ENCODE results near the gene SNX20. TPM values are rescaled to one million over a fixed set of nuclear protein-coding genes. Genes with fewer than 3 reads are reported as not detected.

Gene SNX20
- total and polyA plus RNA-seq, 10 of the 15 experiments (the other 5 are each of a cell fraction or from before 2014, with no cell fraction given) = 4.6 to 30.8 (median 21.9) TPM

GRCh38 chr16:50704245-50704644 is 23.1 kb upstream of the SNX20 start:
- Histone ChIP-seq H3K4me2 (ENCODE audit: control insufficient read depth, insufficient read depth) (no peak overlapping the region), H3K27ac (ENCODE audit: control insufficient read depth, insufficient read depth) (no peak overlapping the region), H3K79me2 (ENCODE audit: control insufficient read depth, insufficient read depth, low read length) (peaks cover 11% of the 10 kb centered on the region), H3K9ac (ENCODE audit: control insufficient read depth, insufficient read depth, low read length) (no peak overlapping the region), H3K36me3 (ENCODE audit: control insufficient read depth in 2 of 2, insufficient read depth in 2 of 2, low read length in 1 of 2) (peaks cover 0 to 3% of the 10 kb centered on the region in 2 experiments; a peak in 2 of 4 replicates), H3K27me3 (replicated peaks in 1 of 2; ENCODE audit: control insufficient read depth in 2 of 2, insufficient read depth in 2 of 2, low read length in 1 of 2) (no peaks in the 10 kb centered on the region), H4K20me1 (ENCODE audit: control insufficient read depth, insufficient read depth) (no peaks in the 10 kb centered on the region), H3K9me3 (replicated peaks; ENCODE audit: control insufficient read depth, insufficient read depth, low read length) (peaks cover 11% of the 10 kb centered on the region), H3K4me3 (no peak overlapping the region), H3K4me1 (ENCODE audit: control insufficient read depth, insufficient read depth, low read length) (peaks cover 21% of the 10 kb centered on the region), H2AFZ (ENCODE audit: control insufficient read depth, low read depth, low read length) (no peak overlapping the region)
- DNase-seq (ENCODE audit: low read depth, low spot score) (no peak), FAIRE-seq (no peak), ATAC-seq (no peak)
- intact Hi-C loops (cut with micrococcal nuclease; ENCODE audit: unreplicated experiment) (no loop called here), in situ Hi-C loops (cut with MboI) (no loop called here)
- RAD21 ChIA-PET (ENCODE audit: unreplicated experiment) = no interaction called here
- TF ChIP-seq CBX3 (IDR thresholded peaks at IDR 0.05; ENCODE audit: borderline replicate concordance, low read depth) (peak; percentile 66; the same call in 1 of the 2 replicates), IRF4 (IDR thresholded peaks at IDR 0.05; ENCODE audit: low read depth, low read length) (no peak)
- SMC1A ChIA-PET (ENCODE audit: uncharacterized antibody, unreplicated experiment) = no interaction called here
- WGBS (ENCODE audit: insufficient coverage, insufficient replicate concordance, low lambda C conversion rate, missing lambda C conversion rate) = 86% methylated on average over 1 of the region's 1 CpG
- BruUV-seq (replicated peaks) = no TSS peak
- POLR2A ChIA-PET = interaction anchor here (0.6 to 1.5 kb wide), 2 partner anchors 11 to 41 kb away, joined by 4 to 5 read pairs; no protein-coding TSS in a partner anchor
- CTCF ChIA-PET = interaction anchor here (1.4 kb wide), 1 partner anchor 41 kb away, joined by 3 read pairs; no protein-coding TSS in a partner anchor

DNA sequence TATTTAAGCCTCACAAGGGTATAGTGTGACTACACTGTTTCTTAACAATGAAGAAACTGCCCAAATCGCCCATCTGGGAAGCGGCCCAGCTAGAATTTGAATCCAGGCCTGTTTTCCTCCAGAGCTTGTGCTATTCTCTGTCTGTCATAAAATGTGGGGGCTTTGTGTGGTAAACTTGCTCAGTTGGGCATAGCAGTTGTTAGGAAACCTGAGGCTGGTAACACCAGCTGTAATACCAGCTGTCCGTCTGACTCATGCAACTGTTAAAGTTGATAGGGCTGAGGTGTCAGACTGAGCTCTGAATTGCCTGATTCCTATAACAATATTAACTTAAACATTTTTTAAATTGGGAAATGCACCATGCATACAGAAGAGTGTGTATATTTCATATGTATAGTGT is 21.6 kb upstream of the SNX20 start:
- FAIRE-seq = no peak
- TSS peak; percentile 33 for BruUV-seq (replicated peaks)
- WGBS (ENCODE audit: insufficient coverage, insufficient replicate concordance, low lambda C conversion rate, missing lambda C conversion rate) = 100% methylated on average over 3 of the region's 3 CpGs
- CTCF ChIA-PET = interaction anchor here (1.4 to 9.4 kb wide), 3 partner anchors 22 to 44 kb away, joined by 6 to 86 read pairs (median 9); partner anchors contain the start of gene SNX20
- intact Hi-C loops (cut with micrococcal nuclease; ENCODE audit: unreplicated experiment) (no loop called here), in situ Hi-C loops (cut with MboI) (no loop called here)
- Histone ChIP-seq H4K20me1 (ENCODE audit: control insufficient read depth, insufficient read depth) (no peaks in the 10 kb centered on the region), H3K27ac (ENCODE audit: control insufficient read depth, insufficient read depth) (no peak overlapping the region), H3K4me2 (ENCODE audit: control insufficient read depth, insufficient read depth) (no peak overlapping the region), H3K9me3 (replicated peaks; ENCODE audit: control insufficient read depth, insufficient read depth, low read length) (peaks cover 11% of the 10 kb centered on the region), H2AFZ (ENCODE audit: control insufficient read depth, low read depth, low read length) (no peak overlapping the region), H3K4me3 (no peak overlapping the region), H3K79me2 (ENCODE audit: control insufficient read depth, insufficient read depth, low read length) (peaks cover 24% of the 10 kb centered on the region), H3K27me3 (replicated peaks in 1 of 2; ENCODE audit: control insufficient read depth in 2 of 2, insufficient read depth in 2 of 2, low read length in 1 of 2) (no peaks in the 10 kb centered on the region), H3K36me3 (ENCODE audit: control insufficient read depth in 2 of 2, insufficient read depth in 2 of 2, low read length in 1 of 2) (peaks cover 0 to 3% of the 10 kb centered on the region in 2 experiments; a peak in 2 of 4 replicates), H3K4me1 (ENCODE audit: control insufficient read depth, insufficient read depth, low read length) (peaks cover 25% of the 10 kb centered on the region), H3K9ac (ENCODE audit: control insufficient read depth, insufficient read depth, low read length) (no peak overlapping the region)
- TF ChIP-seq HSF1 (IDR thresholded peaks at IDR 0.05; ENCODE audit: low read depth, low read length) (no peak), TAF1 (IDR thresholded peaks at IDR 0.05; ENCODE audit: borderline replicate concordance, low read depth, low read length) (no peak), SUZ12 (IDR thresholded peaks at IDR 0.05; ENCODE audit: unreplicated experiment) (no peak), NFYB (IDR thresholded peaks at IDR 0.05; ENCODE audit: insufficient read depth, low read depth, low read length) (no peak), ATF7 (IDR thresholded peaks at IDR 0.05; ENCODE audit: low read depth) (no peak)
- TF ChIP-seq, protein P1, sequence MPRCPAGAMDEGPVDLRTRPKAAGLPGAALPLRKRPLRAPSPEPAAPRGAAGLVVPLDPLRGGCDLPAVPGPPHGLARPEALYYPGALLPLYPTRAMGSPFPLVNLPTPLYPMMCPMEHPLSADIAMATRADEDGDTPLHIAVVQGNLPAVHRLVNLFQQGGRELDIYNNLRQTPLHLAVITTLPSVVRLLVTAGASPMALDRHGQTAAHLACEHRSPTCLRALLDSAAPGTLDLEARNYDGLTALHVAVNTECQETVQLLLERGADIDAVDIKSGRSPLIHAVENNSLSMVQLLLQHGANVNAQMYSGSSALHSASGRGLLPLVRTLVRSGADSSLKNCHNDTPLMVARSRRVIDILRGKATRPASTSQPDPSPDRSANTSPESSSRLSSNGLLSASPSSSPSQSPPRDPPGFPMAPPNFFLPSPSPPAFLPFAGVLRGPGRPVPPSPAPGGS (IDR thresholded peaks at IDR 0.05; ENCODE audit: borderline replicate concordance, insufficient read depth, low read depth, low read length, poor library complexity, severe bottlenecking) = no peak
- RAD21 ChIA-PET (ENCODE audit: unreplicated experiment) = interaction anchor here (0.9 to 9.9 kb wide), 2 partner anchors 18 to 33 kb away, joined by 3 to 121 read pairs; partner anchors contain the start of gene SNX20
- SMC1A ChIA-PET (ENCODE audit: uncharacterized antibody, unreplicated experiment) = interaction anchor here (0.6 to 6.5 kb wide), 8 partner anchors 13 to 43 kb away, joined by 3 to 54 read pairs (median 6); partner anchors contain the start of gene SNX20
- DNase-seq (ENCODE audit: low read depth, low spot score) = no peak
- POLR2A ChIA-PET = interaction anchor here (0.9 to 2.0 kb wide), 4 partner anchors 14 to 39 kb away, joined by 3 to 4 read pairs (median 3); partner anchors contain the start of gene CYLD
- no peak for ATAC-seq

Measured in GM12878 (cell line).